ENCODE measurements around the gene USP30.

- TF ChIP-seq SOX15 (CRISPR knock-in tag; IDR thresholded peaks at IDR 0.05) (no peak), CTCF (IDR thresholded peaks at IDR 0.05) (no peak), SMAD3 (CRISPR knock-in tag; IDR thresholded peaks at IDR 0.05; ENCODE audit: borderline replicate concordance) (no peak), MAX (CRISPR knock-in tag; IDR thresholded peaks at IDR 0.05) (no peak), IRF2 (CRISPR knock-in tag; IDR thresholded peaks at IDR 0.05; ENCODE audit: borderline replicate concordance, low read depth) (no peak), USF2 (CRISPR knock-in tag; IDR thresholded peaks at IDR 0.05) (no peak), ZNF138 (CRISPR knock-in tag; conservative IDR thresholded peaks at IDR 0.05) (no peak), ZNF281 (CRISPR knock-in tag; IDR thresholded peaks at IDR 0.05) (no peak), E2F1 (CRISPR knock-in tag; IDR thresholded peaks at IDR 0.05) (no peak), USF1 (CRISPR knock-in tag; IDR thresholded peaks at IDR 0.05) (no peak), MYBL2 (CRISPR knock-in tag; IDR thresholded peaks at IDR 0.05) (no peak)
Measured at GRCh38 chr12:109074866-109075265, 22.5 kb downstream of the USP30 start.

All from WTC11 (cell line).